Adrenal gland (tissue), 12 donors: Measurements from ENCODE around the gene PAFAH1B2. TPM values are rescaled to one million over a fixed set of nuclear protein-coding genes. Genes with fewer than 3 reads are reported as not detected.

ENCODE experiments used
- DNase-seq, 7 donors: peaks; one replicate each; pipeline ENCODE4 v3.0.0-alpha.2; 2019 to 2020
- H3K27ac ChIP-seq, 5 donors: fragments of 200-600 bp; sonication (generic) in 4 of 5; 1 replicate in 3 of 5; 2 replicates in 2 of 5; pipeline versions ENCODE4 v1.5.1 to v1.8.0; 2016 to 2020; ENCODE audit warnings: mild to moderate bottlenecking in 1 of 5
- H3K27me3 ChIP-seq: fragments of 200-600 bp; 2 replicates; pipeline ENCODE4 v1.8.0; 2021
- H3K36me3 ChIP-seq, 2 donors: fragments of 200-600 bp; replicated peaks in 1 of 2; 1 replicate in 1 of 2; 2 replicates in 1 of 2; pipeline versions ENCODE4 v1.5.1 to v1.8.0; 2018 to 2022
- H3K4me1 ChIP-seq, 2 donors: fragments of 200-600 bp; replicated peaks in 1 of 2; 1 replicate in 1 of 2; 2 replicates in 1 of 2; pipeline versions ENCODE4 v1.5.1 to v1.8.0; 2018 to 2021
- H3K4me3 ChIP-seq, 4 donors: fragments of 200-600 bp; sonication (generic) in 3 of 4; one replicate each; pipeline ENCODE4 v1.5.1; 2016 to 2018
- H3K9me3 ChIP-seq, 3 donors: fragments of 200-600 bp; sonication (generic) in 1 of 3; replicated peaks in 1 of 3; 1 replicate in 2 of 3; 2 replicates in 1 of 3; pipeline versions ENCODE4 v1.5.1 to v1.8.0; 2016 to 2021
- CTCF ChIP-seq, 6 experiments: fragments of 450-650 bp in 4 of 6; fragments of 200-600 bp in 2 of 6; sonication (generic) in 1 of 6; IDR thresholded peaks; 1 replicate in 5 of 6; 2 replicates in 1 of 6; pipeline versions ENCODE4 v1.5.1 to v1.8.0; 2016 to 2021; ENCODE audit warnings: antibody characterized with exemption in 6 of 6, mild to moderate bottlenecking in 2 of 6, moderate library complexity in 1 of 6
- POLR2A ChIP-seq, 2 donors: fragments of 450-650 bp; IDR thresholded peaks; one replicate each; pipeline ENCODE4 v1.6.1; 2017; ENCODE audit warnings: antibody characterized with exemption in 2 of 2, mild to moderate bottlenecking in 2 of 2, moderate library complexity in 1 of 2
- WGBS, 4 donors: extraction: QIAGEN DNeasy Blood & Tissue Kit in 2 of 4; methylation state at CpG; one replicate each; pipeline versions ENCODE4 v1.1.5 to v1.1.7; 2013 to 2017; 5-methylcytosine and 5-hydroxymethylcytosine counted together
- intact Hi-C, 2 donors: fragments of 100-400 bp; cut with DNase I; formaldehyde crosslinking; loops; one replicate each; pipeline versions ENCODE4 v1.14.1 to v1.15.0; 2022 to 2023
- polyA plus RNA-seq, 3 donors: library from polyadenylated mRNA; stranded (reverse); fragments of 200-250 nt in 2 of 3; fragments of 350-450 nt in 1 of 3; fragmentation: Illumina TruSeq in 1 of 3; extraction: RNeasy Lipid Tissue Mini Kit (QIAGEN cat#74804) in 1 of 3; gene quantifications; one replicate each; pipeline ENCODE4 v1.2.3, GENCODE V29; 2013 to 2014
- total RNA-seq, 9 donors: library from RNA; depleted of rRNA in 4 of 9; stranded (reverse); fragments of >200 nt in 4 of 9; fragments of 120-200 nt in 1 of 9; fragmentation: NEBNext Ultra II Directional in 1 of 9; extraction: Animal tissue kit (Norgen Biotek cat#: 25700) in 1 of 9; gene quantifications; one replicate each; pipeline versions ENCODE4 v1.1.0 to v1.2.4, GENCODE V29; 2013 to 2023
- donor health status: healthy with polysubstance abuse.
- donor health status: Bipolar disorder and iron deficiency.
- donor health status: DM: yes; HTN: yes; CAD: no.
- donor health status: DM: no; HTN: no; CAD: no.
- donor health status: DM: no; HTN: no; CAD: no.
- donor health status: DM: yes; HTN: yes; CAD: no.

PAFAH1B2 gene
- total and polyA plus RNA-seq, 12 donors: 19.6 to 144 (median 94.4) TPM

- Histone ChIP-seq H3K36me3 (peaks cover 0 to 76% of the 10 kb centered on the region in 2 donors), H3K4me1 (peaks cover 0 to 12% of the 10 kb centered on the region in 2 donors)
- WGBS, 4 donors: 65 to 74% (median 73%) methylated on average over 2 of the region's 2 CpGs
Observed at GRCh38 chr11:117160826-117161225, 16.7 kb downstream of the PAFAH1B2 start.

GRCh38 chr11:117166491-117166890, 22.4 kb downstream of the PAFAH1B2 start:
- Histone ChIP-seq H3K36me3 (peaks cover 0 to 93% of the 10 kb centered on the region in 2 donors), H3K27me3 (no peaks in the 10 kb centered on the region), H3K4me3 (no peak overlapping the region), H3K27ac (no peak overlapping the region), H3K9me3 (no peaks in the 10 kb centered on the region), H3K4me1 (peaks cover 0 to 10% of the 10 kb centered on the region in 2 donors)
- no peak for DNase-seq
- intact Hi-C loops: no loop called here
- 62 to 83% (median 69%) methylated on average over 1 of the region's 1 CpG for whole genome bisulfite sequencing, 4 donors
- TF ChIP-seq CTCF (IDR thresholded peaks at IDR 0.05) (no peak), POLR2A (IDR thresholded peaks at IDR 0.05) (no peak)

More at GRCh38 chr11:117160826-117161225, 16.7 kb downstream of the PAFAH1B2 start:
- H3K4me3 ChIP-seq: no peak overlapping the region
- no peak for DNase-seq
- no peak overlapping the region for H3K27ac ChIP-seq
- H3K27me3 ChIP-seq: no peaks in the 10 kb centered on the region
- intact Hi-C loops: no loop called here
- H3K9me3 ChIP-seq: no peaks in the 10 kb centered on the region
- TF ChIP-seq POLR2A (IDR thresholded peaks at IDR 0.05): no peak
- no peak for TF ChIP-seq CTCF (IDR thresholded peaks at IDR 0.05)

GRCh38 chr11:117169736-117170135, 25.6 kb downstream of the PAFAH1B2 start:
- no peak overlapping the region for H3K4me3 ChIP-seq
- DNase-seq: no peak
- no peaks in the 10 kb centered on the region for H3K27me3 ChIP-seq
- TF ChIP-seq POLR2A (IDR thresholded peaks at IDR 0.05) (no peak), CTCF (IDR thresholded peaks at IDR 0.05) (no peak)
- no peak overlapping the region for H3K27ac ChIP-seq
- H3K9me3 ChIP-seq: no peaks in the 10 kb centered on the region
- peaks cover 0 to 30% of the 10 kb centered on the region in 2 donors for H3K4me1 ChIP-seq
- 83 to 92% (median 87%) methylated on average over 2 of the region's 2 CpGs for WGBS, 4 donors
- H3K36me3 ChIP-seq: peaks cover 0 to 61% of the 10 kb centered on the region in 2 donors
- intact Hi-C loops: no loop called here

GRCh38 chr11:117170210-117170609, 26.1 kb downstream of the PAFAH1B2 start:
- H3K9me3 ChIP-seq: no peaks in the 10 kb centered on the region
- no peak overlapping the region for H3K4me3 ChIP-seq
- DNase-seq: peak in 1 of 7 donors; percentile 54
- TF ChIP-seq CTCF (IDR thresholded peaks at IDR 0.05) (no peak), POLR2A (IDR thresholded peaks at IDR 0.05) (no peak)
- no peaks in the 10 kb centered on the region for H3K27me3 ChIP-seq
- H3K4me1 ChIP-seq: peaks cover 0 to 30% of the 10 kb centered on the region in 2 donors
- WGBS, 4 donors: 81 to 85% (median 83%) methylated on average over 9 of the region's 9 CpGs
- H3K27ac ChIP-seq: no peak overlapping the region
- intact Hi-C loops: no loop called here
- peaks cover 0 to 56% of the 10 kb centered on the region in 2 donors for H3K36me3 ChIP-seq
